Stomach (tissue), 9 donors: Measurements from ENCODE around the gene IFNA1. TPM values are rescaled to one million over a fixed set of nuclear protein-coding genes. Genes with fewer than 3 reads are reported as not detected.
"Not testable (repeated sequence)": the region's sequence is repeated elsewhere in the genome, so short reads cannot be mapped to it uniquely, and the experiment has no call there.

Experiments used
- DNase-seq, 2 donors: peaks; one replicate each; pipeline versions ENCODE4 v3.0.0 to v3.0.0-alpha.2; 2013 to 2019
- H3K27ac ChIP-seq, 5 donors: fragments of 200-600 bp in 4 of 5; sonication (generic) in 4 of 5; one replicate each; pipeline ENCODE4 v1.5.1; 2013 to 2019; ENCODE audit warnings: mild to moderate bottlenecking in 1 of 5, moderate library complexity in 1 of 5
- H3K27me3 ChIP-seq, 3 donors: fragments of 200-600 bp; sonication (generic); one replicate each; pipeline ENCODE4 v1.5.1; 2017 to 2019; ENCODE audit warnings: mixed run types in 1 of 3
- H3K36me3 ChIP-seq, 4 donors: fragments of 200-600 bp; sonication (generic); 1 replicate in 3 of 4; 2 replicates in 1 of 4; pipeline ENCODE4 v1.5.1; 2016 to 2019
- H3K4me1 ChIP-seq, 4 donors: fragments of 200-600 bp; sonication (generic); one replicate each; pipeline ENCODE4 v1.5.1; 2016 to 2019
- H3K4me3 ChIP-seq, 4 donors: fragments of 200-600 bp; sonication (generic) in 3 of 4; one replicate each; pipeline ENCODE4 v1.5.1; 2016 to 2019; ENCODE audit warnings: mild to moderate bottlenecking in 1 of 4
- H3K9me3 ChIP-seq, 4 donors: fragments of 200-600 bp; sonication (generic); one replicate each; pipeline ENCODE4 v1.5.1; 2016 to 2019
- CTCF ChIP-seq, 7 experiments: fragments of 450-650 bp in 4 of 7; fragments of 200-600 bp in 3 of 7; sonication (generic) in 3 of 7; IDR thresholded peaks; one replicate each; pipeline ENCODE4 v1.5.1; 2016 to 2019; ENCODE audit warnings: antibody characterized with exemption in 7 of 7, control low read depth in 2 of 7, mild to moderate bottlenecking in 1 of 7
- EP300 ChIP-seq: sonication (generic); formaldehyde crosslinking; IDR thresholded peaks from one replicate; pipeline ENCODE4 v1.6.1; 2017; ENCODE audit warnings: antibody characterized with exemption
- POLR2A ChIP-seq, 4 donors: fragments of 450-650 bp; IDR thresholded peaks; one replicate each; pipeline ENCODE4 v1.6.1; 2016; ENCODE audit warnings: antibody characterized with exemption in 4 of 4, control low read depth in 2 of 4, mild to moderate bottlenecking in 1 of 4, moderate library complexity in 1 of 4
- POLR2AphosphoS5 ChIP-seq, 3 donors: sonication (generic); formaldehyde crosslinking; IDR thresholded peaks; one replicate each; pipeline ENCODE4 v1.6.1; 2016; ENCODE audit warnings: antibody characterized with exemption in 3 of 3
- WGBS, 5 donors: extraction: QIAGEN DNeasy Blood & Tissue Kit in 3 of 5; methylation state at CpG; one replicate each; pipeline versions ENCODE4 v1.1.5 to v1.1.7; 2013 to 2018; 5-methylcytosine and 5-hydroxymethylcytosine counted together
- intact Hi-C: fragments of 100-400 bp; cut with DNase I; formaldehyde crosslinking; loops from one replicate; pipeline ENCODE4 v1.15.1; 2023; ENCODE audit warnings: low total_unique reads
- polyA plus RNA-seq, 3 donors: library from polyadenylated mRNA; stranded (reverse); fragments of 200-250 nt; gene quantifications; one replicate each; pipeline ENCODE4 v1.2.3, GENCODE V29; 2013
- total RNA-seq, 5 donors: library from RNA; depleted of rRNA; stranded (reverse); fragments of >200 nt; gene quantifications; one replicate each; pipeline versions ENCODE4 v1.1.0 to v1.2.3, GENCODE V29; 2014 to 2016
- donor health status: healthy with polysubstance abuse.
- donor health status: Bipolar disorder and iron deficiency.
- donor health status: healthy.

IFNA1 gene
- total and polyA plus RNA-seq, 8 donors: not detected

GRCh38 chr9:21434202-21435014 lies 5.8 kb upstream of the IFNA1 start:
- H3K4me1 ChIP-seq: no peaks in the 10 kb centered on the region
- TF ChIP-seq EP300: no peak
- no peak for TF ChIP-seq POLR2AphosphoS5 (IDR thresholded peaks at IDR 0.05)
- TF ChIP-seq POLR2A (IDR thresholded peaks at IDR 0.05): no peak
- TF ChIP-seq CTCF (IDR thresholded peaks at IDR 0.05): peak in 3 of 7 experiments; percentile 17 to 59 (median 29)
- no peak overlapping the region for H3K27ac ChIP-seq
- no peaks in the 10 kb centered on the region for H3K36me3 ChIP-seq
- peaks cover 0 to 8% (median 0%) of the 10 kb centered on the region in 3 donors for H3K27me3 ChIP-seq
- DNase-seq: peak; percentile 63 to 75
- no peaks in the 10 kb centered on the region for H3K9me3 ChIP-seq
- WGBS, 5 donors: 27 to 44% (median 41%) methylated on average over 9 of the region's 9 CpGs
- intact Hi-C loops: no loop called here
- H3K4me3 ChIP-seq: no peak overlapping the region

- intact Hi-C loops, H3K27ac ChIP-seq, H3K4me1 ChIP-seq, DNase-seq, H3K36me3 ChIP-seq, H3K9me3 ChIP-seq, H3K4me3 ChIP-seq, H3K27me3 ChIP-seq: not testable (repeated sequence)
- 66 to 87% (median 82%) methylated on average over 6 to 7 of the region's 7 CpGs for WGBS, 5 donors
Observed at GRCh38 chr9:21435015-21435383, 5.2 kb upstream of the IFNA1 start.

GRCh38 chr9:21443849-21444625 lies 3.8 kb downstream of the IFNA1 start:
- Histone ChIP-seq H3K27me3 (no peaks in the 10 kb centered on the region), H3K4me1 (no peaks in the 10 kb centered on the region), H3K27ac (no peak overlapping the region), H3K4me3 (no peak overlapping the region), H3K36me3 (no peaks in the 10 kb centered on the region), H3K9me3 (peaks cover 0 to 4% (median 0%) of the 10 kb centered on the region in 4 donors)
- WGBS, 5 donors: 83 to 91% (median 85%) methylated on average over 4 of the region's 4 CpGs
- intact Hi-C loops: no loop called here
- no peak for TF ChIP-seq CTCF (IDR thresholded peaks at IDR 0.05)
- TF ChIP-seq POLR2AphosphoS5 (IDR thresholded peaks at IDR 0.05): no peak
- no peak for TF ChIP-seq POLR2A (IDR thresholded peaks at IDR 0.05)
- TF ChIP-seq EP300: no peak
- peak in 1 of 2 donors; percentile 32 for DNase-seq

- intact Hi-C loops, H3K36me3 ChIP-seq, H3K27ac ChIP-seq, DNase-seq, H3K4me1 ChIP-seq, H3K27me3 ChIP-seq, H3K9me3 ChIP-seq, H3K4me3 ChIP-seq: not testable (repeated sequence)
- WGBS, 5 donors: 81 to 86% (median 84%) methylated on average over 4 to 5 of the region's 5 CpGs
Observed at GRCh38 chr9:21449312-21449711, 9.1 kb downstream of the IFNA1 start.

- H3K4me3 ChIP-seq: no peak overlapping the region
- H3K36me3 ChIP-seq: no peaks in the 10 kb centered on the region
- no peaks in the 10 kb centered on the region for H3K4me1 ChIP-seq
- H3K27ac ChIP-seq: no peak overlapping the region
- TF ChIP-seq EP300 (no peak), POLR2A (IDR thresholded peaks at IDR 0.05) (no peak), CTCF (IDR thresholded peaks at IDR 0.05) (no peak), POLR2AphosphoS5 (IDR thresholded peaks at IDR 0.05) (no peak)
- intact Hi-C loops: no loop called here
- no peaks in the 10 kb centered on the region for H3K27me3 ChIP-seq
- H3K9me3 ChIP-seq: no peaks in the 10 kb centered on the region
- no peak for DNase-seq
- 77 to 88% (median 86%) methylated on average over 4 of the region's 4 CpGs for WGBS, 5 donors
Observed at GRCh38 chr9:21450733-21451394, 10.6 kb downstream of the IFNA1 start.
